ENCODE data around the gene C11orf65. TPM values are rescaled to one million over a fixed set of nuclear protein-coding genes. Genes with fewer than 3 reads are reported as not detected.
"Not testable (repeated sequence)": the region's sequence is repeated elsewhere in the genome, so short reads cannot be mapped to it uniquely, and the experiment has no call there.

The C11orf65 gene
- total RNA-seq, 2 donors from 2014 or later: 1.3 to 1.6 TPM

GRCh38 chr11:108453207-108453835, 14.0 kb downstream of the C11orf65 start:
- Histone ChIP-seq H3K4me1 (no peaks in the 10 kb centered on the region), H3K27me3 (no peaks in the 10 kb centered on the region), H3K36me3 (replicated peaks in 1 of 2; ENCODE audit: insufficient read depth in 1 of 2, low read depth in 2 of 2) (no peaks in the 10 kb centered on the region), H3K9me3 (no peaks in the 10 kb centered on the region), H3K27ac (no peak overlapping the region), H3K4me3 (no peak overlapping the region)
- 91 to 96% methylated on average over 2 of the region's 2 CpGs for WGBS, 2 donors
- TF ChIP-seq CTCF (IDR thresholded peaks at IDR 0.05) (no peak), POLR2A (IDR thresholded peaks at IDR 0.05) (no peak)
- DNase-seq (no peak), ATAC-seq (no peak)
- intact Hi-C loops (cut with DNase I): no loop called here

- WGBS, 2 donors: 85 to 87% methylated on average over 4 of the region's 4 CpGs
- H3K27me3 ChIP-seq; intact Hi-C loops (cut with DNase I); H3K36me3 ChIP-seq (replicated peaks in 1 of 2; ENCODE audit: insufficient read depth in 1 of 2, low read depth in 2 of 2); ATAC-seq; H3K4me1 ChIP-seq; H3K4me3 ChIP-seq; DNase-seq; H3K27ac ChIP-seq; H3K9me3 ChIP-seq: not testable (repeated sequence)
Observed at GRCh38 chr11:108441445-108441844, 25.9 kb downstream of the C11orf65 start.

GRCh38 chr11:108436594-108436993, 30.7 kb downstream of the C11orf65 start:
- no peaks in the 10 kb centered on the region for H3K36me3 ChIP-seq (replicated peaks in 1 of 2; ENCODE audit: insufficient read depth in 1 of 2, low read depth in 2 of 2)
- no peak for TF ChIP-seq CTCF (IDR thresholded peaks at IDR 0.05)
- no peak for TF ChIP-seq POLR2A (IDR thresholded peaks at IDR 0.05)
- H3K4me3 ChIP-seq: no peak overlapping the region
- no peaks in the 10 kb centered on the region for H3K4me1 ChIP-seq
- H3K27me3 ChIP-seq: no peaks in the 10 kb centered on the region
- no peaks in the 10 kb centered on the region for H3K9me3 ChIP-seq
- WGBS, 2 donors: 91 to 93% methylated on average over 2 of the region's 2 CpGs
- ATAC-seq (no peak), DNase-seq (no peak)
- H3K27ac ChIP-seq: no peak overlapping the region
- intact Hi-C loops (cut with DNase I): no loop called here

- no peak overlapping the region for H3K27ac ChIP-seq
- no peaks in the 10 kb centered on the region for H3K27me3 ChIP-seq
- H3K9me3 ChIP-seq: no peaks in the 10 kb centered on the region
- intact Hi-C loops (cut with DNase I): no loop called here
- no peaks in the 10 kb centered on the region for H3K4me1 ChIP-seq
- DNase-seq (no peak), ATAC-seq (no peak)
- 79 to 84% methylated on average over 1 of the region's 1 CpG for WGBS, 2 donors
- no peaks in the 10 kb centered on the region for H3K36me3 ChIP-seq (replicated peaks in 1 of 2; ENCODE audit: insufficient read depth in 1 of 2, low read depth in 2 of 2)
- no peak for TF ChIP-seq CTCF (IDR thresholded peaks at IDR 0.05)
- no peak for TF ChIP-seq POLR2A (IDR thresholded peaks at IDR 0.05)
- no peak overlapping the region for H3K4me3 ChIP-seq
Observed at GRCh38 chr11:108435066-108435465, 32.3 kb downstream of the C11orf65 start.

- Histone ChIP-seq H3K4me1 (no peaks in the 10 kb centered on the region), H3K9me3 (no peaks in the 10 kb centered on the region), H3K4me3 (no peak overlapping the region), H3K27me3 (no peaks in the 10 kb centered on the region), H3K36me3 (replicated peaks in 1 of 2; ENCODE audit: insufficient read depth in 1 of 2, low read depth in 2 of 2) (no peaks in the 10 kb centered on the region), H3K27ac (no peak overlapping the region)
- no peak for DNase-seq
- TF ChIP-seq POLR2A (IDR thresholded peaks at IDR 0.05) (no peak), CTCF (IDR thresholded peaks at IDR 0.05) (no peak)
- no peak for ATAC-seq
- intact Hi-C loops (cut with DNase I): no loop called here
Observed at GRCh38 chr11:108432783-108433182, 34.5 kb downstream of the C11orf65 start.
